Erythroblast (primary cell): Measurements from ENCODE around the gene FSTL4.

Source experiments
- GATA1 ChIP-seq: IDR thresholded peaks from 2 replicates; pipeline ENCODE4 v1.6.1; 2011; ENCODE audit warnings: low read depth, mild to moderate bottlenecking, control low read depth, low read length, moderate library complexity
- POLR2A ChIP-seq: IDR thresholded peaks from 2 replicates; pipeline ENCODE4 v1.6.1; 2011; ENCODE audit warnings: mild to moderate bottlenecking, low read length

DNA sequence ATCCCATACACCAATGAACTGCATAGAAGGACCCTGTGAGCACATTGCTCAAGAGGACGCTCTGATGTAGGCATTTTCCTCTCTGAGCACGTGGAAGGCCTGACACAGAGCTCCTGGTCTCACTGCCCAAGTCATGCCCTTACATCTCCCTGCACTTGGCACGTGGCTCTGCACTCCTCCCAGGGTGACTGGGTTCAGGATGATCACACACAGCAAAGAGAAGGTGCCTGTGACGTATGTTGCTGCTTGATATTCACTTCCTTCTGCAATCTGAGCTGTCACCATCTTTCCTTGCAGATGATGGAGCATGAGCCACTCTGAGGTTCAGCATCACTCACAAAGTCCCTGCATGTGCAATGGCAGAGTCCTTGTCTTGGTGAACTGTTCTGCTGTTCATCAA lies 125.2 kb downstream of the FSTL4 start:
- TF ChIP-seq POLR2A, result no peak
- no peak for TF ChIP-seq GATA1
